ENCODE measurements around the gene FOXN3.
A peak's percentile ranks its signal among the peaks of the same experiment; 100 is the strongest.

FOXN3 gene

DNA sequence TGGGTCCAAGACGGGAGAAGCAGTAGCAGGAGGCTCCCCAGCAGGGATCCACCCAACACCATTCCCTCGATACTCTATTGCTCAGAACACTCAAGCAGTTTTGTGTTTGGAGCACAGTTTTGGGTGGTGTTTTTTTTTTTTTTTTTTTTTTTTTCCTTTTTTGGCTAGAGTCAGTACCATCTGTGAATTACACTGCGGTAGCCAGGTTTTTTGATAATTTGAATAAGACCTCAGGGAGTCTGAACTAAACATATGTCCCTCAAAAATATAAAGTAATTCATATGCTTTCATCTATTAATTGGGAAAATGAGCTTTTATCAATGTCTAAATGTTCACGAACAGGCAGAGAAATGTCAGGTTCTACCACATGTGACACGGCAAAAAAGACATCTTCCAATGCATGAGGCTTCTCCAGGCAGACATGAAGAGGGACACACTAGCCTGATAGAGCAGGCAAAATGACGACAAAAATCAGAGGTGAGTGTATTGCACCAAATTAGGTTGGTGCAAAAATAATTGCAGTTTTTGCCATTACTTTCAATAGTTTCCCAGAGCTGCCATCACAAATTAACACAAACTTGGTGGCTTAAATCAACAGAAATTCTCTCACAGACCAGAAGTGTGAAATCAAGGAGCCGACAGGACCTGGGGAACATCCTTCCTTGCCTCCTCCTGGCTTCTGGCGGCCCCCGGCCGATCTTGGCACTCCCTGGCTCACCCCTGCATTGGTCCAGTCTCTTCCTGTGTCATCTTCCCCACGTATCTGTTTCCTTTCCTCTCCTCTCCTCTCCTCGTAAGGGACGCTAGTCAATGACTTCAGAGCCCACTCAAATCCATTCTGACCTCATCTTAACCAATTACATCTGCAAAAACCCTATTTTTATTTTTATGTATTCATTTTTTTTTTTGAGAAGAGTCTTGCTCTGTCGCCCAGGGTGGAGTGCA, 33.9 kb downstream of the FOXN3 start:
- no peak for DNase-seq

GRCh38 chr14:89382487-89382886, 34.5 kb downstream of the FOXN3 start:
- DNase-seq: no peak

DNA sequence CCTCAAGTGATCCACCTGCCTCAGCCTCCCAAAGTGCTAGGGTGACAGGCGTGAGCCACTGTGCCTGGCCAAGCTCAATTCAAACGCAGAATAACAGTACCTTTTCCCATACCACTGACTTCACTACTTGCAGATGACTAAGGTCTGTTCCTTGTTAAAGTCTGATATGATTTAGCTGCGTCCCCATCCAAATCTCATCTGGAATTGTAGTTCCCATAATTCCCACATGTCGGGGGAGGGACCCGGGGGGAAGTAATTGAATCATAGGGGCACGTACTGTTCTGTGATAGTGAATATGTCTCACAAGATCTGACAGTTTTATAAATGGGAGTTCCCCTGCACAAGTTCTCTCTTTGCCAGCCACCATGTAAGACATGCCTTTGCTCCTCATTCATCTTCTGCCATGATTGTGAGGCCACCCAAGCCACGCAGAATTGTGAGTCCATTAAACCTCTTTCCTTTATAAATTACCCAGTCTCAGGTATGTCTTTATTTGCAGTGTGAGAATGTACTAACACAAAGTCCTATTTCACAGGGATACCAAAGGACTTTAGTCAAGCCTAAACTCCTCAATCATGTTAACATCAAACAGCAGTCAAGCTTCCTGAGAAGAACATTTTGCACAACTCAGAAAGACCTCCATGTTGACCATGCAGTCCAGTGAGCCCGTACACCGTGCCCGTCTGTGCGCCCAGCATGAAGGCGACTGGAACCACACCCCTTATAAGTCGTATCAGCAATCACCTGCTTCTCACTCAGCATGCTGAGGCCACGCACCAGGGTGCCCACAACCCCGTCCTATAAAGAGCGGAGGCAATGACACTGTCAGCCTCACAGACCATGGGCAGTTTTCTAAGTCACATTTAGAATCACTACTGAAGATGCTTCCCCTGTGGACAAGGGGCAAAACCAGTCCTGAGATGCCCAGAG, 36.9 kb downstream of the FOXN3 start:
- DNase-seq: no peak

GRCh38 chr14:89379006-89379405, 38.0 kb downstream of the FOXN3 start:
- no peak for DNase-seq

- DNase-seq: peak in 1 of 2 donors; percentile 20
These were observed 38.9 kb downstream of the FOXN3 start for GRCh38 chr14:89378119-89378518.

DNA sequence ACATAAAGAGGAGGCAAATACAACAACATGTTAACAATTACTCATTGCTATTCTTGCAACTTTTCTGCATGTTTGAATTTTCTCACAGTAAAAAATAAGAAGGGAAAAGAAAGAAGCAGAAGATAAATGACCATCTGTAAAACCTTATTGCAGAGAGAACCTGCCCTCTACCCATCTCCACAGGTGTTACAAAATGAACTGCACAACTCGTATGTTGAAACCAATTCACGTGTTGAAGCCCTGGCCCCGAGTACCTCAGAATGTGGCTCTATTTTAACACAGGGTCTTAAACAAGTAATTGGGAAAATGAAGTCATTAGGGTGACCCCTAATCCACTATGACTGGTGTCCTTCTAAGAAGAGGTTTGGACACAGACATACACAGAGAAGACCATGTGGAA, 39.5 kb downstream of the FOXN3 start:
- DNase-seq: no peak

DNA sequence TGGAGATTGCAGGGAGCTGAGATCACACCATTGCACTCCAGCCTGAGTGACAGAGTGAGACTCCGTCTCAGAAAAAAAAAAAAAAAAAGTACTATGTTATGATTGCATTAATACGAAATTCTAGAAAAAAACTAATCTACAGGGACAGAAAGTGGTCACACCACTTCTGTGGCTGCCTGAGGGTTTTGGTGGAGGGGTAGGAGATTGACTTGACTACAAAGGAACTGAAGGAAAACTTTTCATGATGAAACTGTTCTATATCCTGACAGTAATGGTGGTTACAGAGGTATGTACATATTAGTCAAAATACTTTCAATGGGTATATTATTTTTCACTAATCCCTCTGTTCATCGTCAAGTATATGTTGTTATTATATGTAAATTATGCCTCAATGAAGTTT, 42.1 kb downstream of the FOXN3 start:
- no peak for DNase-seq

- DNase-seq: no peak
These were observed 43.8 kb downstream of the FOXN3 start for GRCh38 chr14:89373185-89373584.

GRCh38 chr14:89372512-89372883, 44.5 kb downstream of the FOXN3 start:
- DNase-seq: no peak

DNA sequence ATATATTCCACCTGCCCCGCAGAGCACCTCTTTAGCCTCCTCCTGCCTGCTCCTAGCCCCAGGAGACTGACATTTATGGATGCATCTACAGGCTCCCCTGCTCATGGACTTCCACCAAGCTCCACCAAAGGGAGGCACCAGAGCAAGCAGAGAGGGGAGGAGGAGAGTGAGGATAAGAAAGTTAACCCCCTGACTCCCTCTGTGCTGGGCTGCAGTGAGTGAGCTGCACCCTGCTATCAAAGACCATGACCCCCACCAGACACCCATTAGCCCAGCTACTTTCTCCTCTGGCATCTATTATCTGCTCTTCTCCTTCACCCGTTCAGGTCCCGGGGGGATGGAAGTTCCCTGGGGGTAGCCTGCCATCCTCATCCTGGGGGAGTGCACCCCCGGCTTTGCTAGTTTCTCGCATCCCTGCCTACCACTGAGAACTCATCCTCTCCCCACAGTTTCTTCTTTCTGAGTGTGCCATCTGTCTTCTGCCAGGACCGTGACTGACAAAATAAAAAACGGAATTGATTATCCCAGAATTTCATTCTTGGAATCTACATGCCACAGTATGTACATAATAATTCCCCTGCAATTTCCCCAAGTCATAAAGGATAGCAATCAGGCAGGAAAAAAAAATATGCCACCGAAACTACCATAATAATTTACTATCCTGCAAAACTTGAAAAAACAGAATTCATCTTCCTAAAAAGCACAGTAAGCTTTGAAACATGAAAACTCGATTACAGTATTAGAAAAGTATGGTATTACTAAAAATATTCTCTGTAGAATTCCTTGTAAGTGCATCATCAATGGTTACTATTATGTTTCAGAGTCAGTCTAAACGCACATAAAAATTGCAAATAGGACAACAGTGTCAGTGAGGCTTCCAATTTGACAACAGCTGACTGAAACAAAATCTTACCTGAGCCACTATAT, 45.2 kb downstream of the FOXN3 start:
- no peak for DNase-seq

DNA sequence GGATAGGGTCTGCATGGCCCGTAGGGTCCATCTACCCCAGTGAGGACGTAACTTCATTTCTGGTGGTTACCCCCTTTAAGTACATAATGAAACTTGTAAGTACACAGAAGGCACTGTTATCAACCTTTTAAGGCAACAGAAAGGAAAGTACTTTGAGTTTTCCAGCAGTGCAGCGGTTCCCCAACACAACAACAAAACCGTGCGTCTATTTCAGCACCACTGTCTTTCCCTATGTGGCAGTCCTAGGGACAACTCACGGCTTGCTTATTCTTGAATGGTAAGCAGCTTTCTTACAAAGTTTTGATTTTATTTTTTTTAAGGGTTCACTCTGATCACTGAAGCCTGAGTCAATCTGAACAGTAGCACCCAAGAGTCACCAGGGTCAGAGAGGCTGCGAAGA, 46.3 kb downstream of the FOXN3 start:
- DNase-seq: no peak

DNA sequence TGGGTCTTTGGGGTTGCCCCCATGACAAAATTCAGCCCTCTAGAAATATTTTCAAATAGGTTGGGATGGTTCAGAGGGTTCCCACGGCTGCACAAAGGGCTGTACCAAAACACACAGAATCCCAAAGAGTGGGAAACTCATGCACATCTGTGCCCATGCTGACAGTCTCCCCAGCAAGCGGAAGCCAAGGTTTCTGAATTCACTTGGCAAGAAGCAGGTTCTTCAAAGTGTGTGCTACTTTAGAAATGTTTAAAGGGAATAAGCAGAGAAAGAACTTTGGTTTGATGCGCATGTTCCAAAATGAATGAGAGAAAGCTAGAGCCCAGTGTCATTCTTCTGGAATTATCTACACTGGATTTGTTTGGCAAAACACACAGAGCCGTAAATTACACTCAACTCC, 46.7 kb downstream of the FOXN3 start:
- DNase-seq: no peak

DNA sequence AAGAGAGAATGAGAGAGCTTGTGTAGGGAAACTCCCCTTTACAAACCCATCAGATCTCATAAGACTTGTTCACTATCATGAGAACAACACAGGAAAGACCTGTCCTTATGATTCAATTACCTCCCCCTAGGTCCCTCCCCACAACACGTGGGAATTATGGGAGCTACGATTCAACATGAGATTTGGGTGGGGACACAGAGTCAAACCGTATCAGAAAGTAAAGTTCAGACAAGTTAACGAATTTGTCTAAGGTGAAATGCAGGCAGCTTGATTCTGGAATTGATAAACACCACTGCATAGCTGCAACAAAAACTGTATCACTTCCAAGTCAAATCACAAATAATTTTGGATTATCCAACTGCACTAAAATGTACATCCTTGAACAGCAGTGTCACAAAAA, 47.4 kb downstream of the FOXN3 start:
- DNase-seq: no peak

DNA sequence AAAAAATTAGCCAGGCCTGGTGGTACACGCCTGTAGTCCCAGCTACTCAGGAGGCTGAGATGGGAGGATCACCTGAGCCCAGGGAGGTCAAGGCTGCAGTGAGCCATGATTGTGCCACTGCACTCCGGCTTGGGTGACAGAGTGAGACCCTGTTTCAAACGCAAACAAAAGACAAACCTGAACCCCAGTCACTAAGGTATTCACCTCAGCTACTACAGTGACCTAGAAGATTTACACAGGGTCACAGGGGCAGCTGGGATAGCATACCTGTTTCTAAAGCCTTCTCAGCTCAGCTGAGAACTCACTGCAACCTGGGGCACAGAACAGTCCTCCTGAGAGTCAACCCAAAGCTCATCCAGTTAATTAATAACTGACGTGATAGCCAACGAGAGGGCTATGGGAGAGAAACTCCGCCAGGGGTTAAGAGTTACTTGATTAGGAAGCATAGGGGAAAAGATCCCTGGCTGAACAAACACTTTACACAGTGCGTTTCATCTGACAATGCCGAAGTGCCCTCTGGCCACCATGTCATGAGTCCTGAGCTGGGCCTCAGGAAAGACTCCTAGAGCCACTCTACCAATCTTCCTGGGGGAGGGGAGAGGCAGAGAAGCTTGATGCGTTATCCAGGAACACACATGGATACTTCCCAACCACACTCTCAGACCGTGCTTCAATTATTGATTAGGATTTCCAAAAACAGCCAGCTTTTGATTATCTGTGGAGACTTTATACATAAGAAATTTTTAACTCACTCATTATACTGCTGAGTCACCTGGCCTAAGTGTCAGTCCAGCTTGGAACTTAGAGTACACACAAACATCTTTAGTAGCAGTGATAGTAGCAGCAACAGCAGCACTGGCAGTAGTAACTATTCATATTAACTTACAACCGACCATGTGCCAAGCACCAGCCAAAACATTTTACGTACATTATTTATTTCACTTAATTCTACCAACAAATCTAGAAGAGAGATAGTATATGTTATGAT, 48.2 kb downstream of the FOXN3 start:
- no peak for DNase-seq

DNA sequence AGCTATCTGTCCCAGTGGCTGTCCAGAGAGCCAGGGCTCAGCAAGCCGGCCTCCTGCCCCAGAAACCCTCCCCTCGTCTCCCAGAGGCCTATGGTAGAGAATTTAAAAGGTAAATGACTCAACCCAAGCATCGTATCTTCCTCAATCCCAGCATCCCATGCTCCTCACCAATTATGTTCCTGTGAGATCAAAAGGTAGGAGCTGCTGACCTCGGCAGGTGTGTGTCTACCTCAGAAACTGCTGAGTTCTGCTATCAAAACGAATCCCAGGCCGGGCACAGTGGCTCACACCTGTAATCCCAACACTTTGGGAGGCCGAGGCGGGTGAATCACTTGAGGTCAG, 49.3 kb downstream of the FOXN3 start:
- DNase-seq: no peak

- no peak for DNase-seq
These were observed 49.9 kb downstream of the FOXN3 start for GRCh38 chr14:89366864-89367778.

GRCh38 chr14:89365061-89365801, 51.8 kb downstream of the FOXN3 start:
- DNase-seq: peak; percentile 60 to 75

DNA sequence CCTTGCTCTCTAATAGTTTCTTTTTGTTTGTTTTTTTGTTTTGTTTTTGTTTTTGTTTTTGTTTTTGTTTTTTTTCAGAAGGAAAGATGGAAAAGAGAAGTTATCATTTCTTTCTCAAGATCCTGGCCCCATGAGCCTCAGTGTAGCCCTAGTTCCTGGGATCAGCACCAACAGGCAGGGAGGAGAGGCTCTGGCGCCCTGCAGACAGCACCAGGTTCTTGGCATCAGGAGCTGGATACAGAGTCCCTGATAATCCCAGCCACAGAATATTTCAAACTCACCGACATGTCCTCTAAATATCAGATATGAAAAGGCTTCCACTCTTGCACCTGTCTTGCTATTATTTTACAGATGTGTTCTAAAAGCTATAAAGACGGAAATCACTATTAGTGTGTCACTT, 52.7 kb downstream of the FOXN3 start:
- DNase-seq: no peak

- no peak for DNase-seq
These were observed 56.8 kb downstream of the FOXN3 start for GRCh38 chr14:89360277-89360676.
